ENCODE measurements around the gene ADAM19. TPM values are rescaled to one million over a fixed set of nuclear protein-coding genes. Genes with fewer than 3 reads are reported as not detected.

ADAM19 gene
- total and polyA plus RNA-seq, 4 donors: 1.5 to 42.8 (median 20.3) TPM

DNA sequence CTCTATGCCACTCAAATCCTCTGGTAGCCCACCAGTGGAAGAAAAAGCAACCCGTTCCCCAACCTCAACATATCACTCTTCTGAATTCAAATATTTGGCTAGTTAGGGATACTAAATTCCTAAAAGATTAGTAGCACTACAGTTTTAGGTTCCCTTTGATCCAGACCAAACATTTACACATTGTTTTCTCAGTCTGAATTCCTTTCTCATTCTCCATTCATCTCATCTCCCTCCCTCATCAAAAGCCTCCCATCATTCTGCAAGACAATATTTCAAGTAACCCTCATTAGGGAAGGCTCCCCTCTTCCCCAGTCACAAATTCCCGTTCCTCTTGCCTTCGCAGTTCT, 26.3 kb downstream of the ADAM19 start:
- Histone ChIP-seq H3K27ac (ENCODE audit: low read depth in 1 of 2, low read length in 2 of 2) (no peak overlapping the region), H3K4me3 (ENCODE audit: low read length in 2 of 2) (no peak overlapping the region), H3K27me3 (ENCODE audit: control insufficient read depth in 1 of 2, insufficient read depth in 2 of 2, low read length in 1 of 2) (no peaks in the 10 kb centered on the region), H3K36me3 (ENCODE audit: control insufficient read depth in 1 of 2, insufficient read depth in 2 of 2, low read length in 1 of 2) (no peaks in the 10 kb centered on the region), H3K9me3 (ENCODE audit: control insufficient read depth, low read length) (no peaks in the 10 kb centered on the region), H3K4me1 (ENCODE audit: control insufficient read depth in 1 of 2, insufficient read depth in 2 of 2, low read length in 2 of 2) (peaks cover 2 to 10% of the 10 kb centered on the region in 2 donors)
- intact Hi-C loops (cut with DNase I): no loop called here
- ATAC-seq (ENCODE audit: low FRiP score) (no peak), DNase-seq (no peak)
- WGBS, 2 donors: 44 to 57% methylated on average over 3 of the region's 3 CpGs

DNA sequence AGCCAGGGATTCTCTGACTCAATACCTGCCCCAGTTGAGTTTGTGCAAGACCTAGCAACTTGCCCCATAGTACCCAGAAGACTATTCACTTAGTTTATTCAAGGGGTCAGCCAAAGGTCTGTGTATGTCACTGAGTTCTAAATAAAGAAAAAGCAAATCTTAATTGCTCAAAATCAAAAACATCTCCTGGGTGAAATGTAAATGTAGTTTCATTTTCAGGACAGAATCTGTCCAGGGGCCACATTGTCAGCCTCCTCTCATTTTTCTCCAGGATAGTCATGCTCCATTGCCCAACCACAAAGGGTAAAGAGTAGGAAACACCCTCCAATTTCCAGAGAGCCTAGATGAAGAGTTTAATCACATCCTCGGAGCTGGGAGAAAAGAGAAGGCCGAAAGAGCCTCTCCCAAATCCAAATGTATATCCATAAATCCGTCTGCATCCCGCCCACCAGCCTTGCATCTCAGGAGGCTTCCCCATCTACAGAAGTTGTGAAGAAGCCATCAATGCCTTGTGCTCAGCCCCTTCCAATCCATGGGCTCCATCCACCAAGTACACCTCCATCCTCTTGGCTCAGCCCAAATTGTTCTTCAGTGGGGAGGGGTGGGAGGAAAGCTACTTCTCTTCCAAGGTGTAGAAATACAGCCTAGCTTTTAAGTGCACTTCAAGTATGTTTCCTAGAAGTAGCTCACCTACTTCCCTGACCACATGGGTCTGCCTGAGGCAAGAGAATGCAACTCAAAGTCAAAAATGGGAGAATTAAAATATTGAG, 26.9 kb downstream of the ADAM19 start:
- no peaks in the 10 kb centered on the region for H3K36me3 ChIP-seq (ENCODE audit: control insufficient read depth in 1 of 2, insufficient read depth in 2 of 2, low read length in 1 of 2)
- DNase-seq: no peak
- no peaks in the 10 kb centered on the region for H3K27me3 ChIP-seq (ENCODE audit: control insufficient read depth in 1 of 2, insufficient read depth in 2 of 2, low read length in 1 of 2)
- intact Hi-C loops (cut with DNase I): no loop called here
- peak overlapping the region in 1 of 2 donors; percentile 6 for H3K27ac ChIP-seq (ENCODE audit: low read depth in 1 of 2, low read length in 2 of 2)
- no peak overlapping the region for H3K4me3 ChIP-seq (ENCODE audit: low read length in 2 of 2)
- 71 to 76% methylated on average over 4 of the region's 4 CpGs for WGBS, 2 donors
- no peaks in the 10 kb centered on the region for H3K9me3 ChIP-seq (ENCODE audit: control insufficient read depth, low read length)
- peak; percentile 69 for ATAC-seq (ENCODE audit: low FRiP score)
- peaks cover 0 to 10% of the 10 kb centered on the region in 2 donors for H3K4me1 ChIP-seq (ENCODE audit: control insufficient read depth in 1 of 2, insufficient read depth in 2 of 2, low read length in 2 of 2)

DNA sequence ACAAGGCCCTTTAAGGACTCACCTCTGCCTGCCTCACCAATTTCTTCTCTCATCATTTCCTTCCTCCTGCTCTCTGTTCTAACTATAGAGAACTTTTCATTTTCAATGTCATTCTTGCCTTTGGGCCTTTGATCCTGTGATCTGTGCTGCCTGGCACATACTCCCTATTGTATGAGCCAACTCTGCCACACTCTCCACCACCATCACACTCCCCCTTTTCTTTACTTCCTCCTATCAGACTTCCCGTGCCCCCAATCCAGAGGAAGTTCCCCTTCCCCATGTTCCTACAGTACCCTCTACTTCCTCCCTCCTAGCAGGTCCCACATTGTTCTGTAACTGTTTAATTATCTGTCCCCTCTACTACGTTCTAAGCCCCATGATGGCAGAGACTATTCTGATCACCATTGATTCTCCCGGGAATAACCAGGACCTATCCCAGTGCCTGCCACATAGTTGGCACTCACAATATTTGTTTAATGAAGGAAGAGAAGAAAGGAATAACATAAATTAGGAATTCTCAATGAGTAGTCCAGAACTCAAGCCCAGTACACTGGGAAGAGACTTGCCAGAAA, 27.5 kb downstream of the ADAM19 start:
- H3K4me3 ChIP-seq (ENCODE audit: low read length in 2 of 2): no peak overlapping the region
- ATAC-seq (ENCODE audit: low FRiP score): no peak
- H3K27ac ChIP-seq (ENCODE audit: low read depth in 1 of 2, low read length in 2 of 2): peak overlapping the region; percentile 60 to 67
- no peaks in the 10 kb centered on the region for H3K36me3 ChIP-seq (ENCODE audit: control insufficient read depth in 1 of 2, insufficient read depth in 2 of 2, low read length in 1 of 2)
- no peaks in the 10 kb centered on the region for H3K9me3 ChIP-seq (ENCODE audit: control insufficient read depth, low read length)
- intact Hi-C loops (cut with DNase I): no loop called here
- DNase-seq: no peak
- no peaks in the 10 kb centered on the region for H3K27me3 ChIP-seq (ENCODE audit: control insufficient read depth in 1 of 2, insufficient read depth in 2 of 2, low read length in 1 of 2)
- peaks cover 0 to 10% of the 10 kb centered on the region in 2 donors for H3K4me1 ChIP-seq (ENCODE audit: control insufficient read depth in 1 of 2, insufficient read depth in 2 of 2, low read length in 2 of 2)
- 10 to 12% methylated on average over 3 of the region's 3 CpGs for WGBS, 2 donors

DNA sequence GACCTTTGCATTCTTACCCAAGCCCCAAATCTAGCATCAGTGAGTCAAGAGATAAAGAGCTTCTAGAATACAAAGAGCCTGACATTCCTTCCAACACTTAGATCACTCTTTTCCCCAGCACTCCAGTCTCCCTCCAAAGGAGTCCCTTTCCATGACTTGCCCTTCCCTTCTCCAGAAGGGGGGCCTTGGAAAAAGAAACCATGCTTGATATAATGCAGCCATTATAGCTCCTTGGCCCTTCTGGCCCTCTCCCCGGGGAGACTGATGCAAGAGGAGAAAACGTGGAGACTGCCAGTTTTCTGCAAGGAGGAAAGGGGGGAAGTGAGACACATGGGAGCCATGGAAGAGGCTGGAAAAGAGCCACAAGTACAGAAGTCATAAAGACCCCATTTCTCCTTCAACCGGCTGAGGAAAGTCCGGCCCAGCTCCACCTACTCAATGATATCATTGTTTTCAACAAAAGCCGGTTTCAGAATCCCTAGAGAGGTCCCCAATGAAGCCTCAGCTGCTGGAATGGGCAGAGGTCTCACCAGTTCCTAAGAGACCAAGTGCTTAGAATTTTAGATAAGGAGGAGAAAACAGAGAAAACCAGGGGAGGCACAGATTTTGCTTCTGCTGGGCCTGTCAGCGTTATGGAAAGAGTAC, 29.0 kb downstream of the ADAM19 start:
- intact Hi-C loops (cut with DNase I): no loop called here
- Histone ChIP-seq H3K4me1 (ENCODE audit: control insufficient read depth in 1 of 2, insufficient read depth in 2 of 2, low read length in 2 of 2) (peaks cover 1 to 10% of the 10 kb centered on the region in 2 donors), H3K27ac (ENCODE audit: low read depth in 1 of 2, low read length in 2 of 2) (peak overlapping the region in 1 of 2 donors; percentile 4), H3K4me3 (ENCODE audit: low read length in 2 of 2) (no peak overlapping the region), H3K36me3 (ENCODE audit: control insufficient read depth in 1 of 2, insufficient read depth in 2 of 2, low read length in 1 of 2) (no peaks in the 10 kb centered on the region), H3K27me3 (ENCODE audit: control insufficient read depth in 1 of 2, insufficient read depth in 2 of 2, low read length in 1 of 2) (no peaks in the 10 kb centered on the region), H3K9me3 (ENCODE audit: control insufficient read depth, low read length) (no peaks in the 10 kb centered on the region)
- DNase-seq (no peak), ATAC-seq (ENCODE audit: low FRiP score) (peak; percentile 65)
- 12 to 15% methylated on average over 6 of the region's 6 CpGs for WGBS, 2 donors

DNA sequence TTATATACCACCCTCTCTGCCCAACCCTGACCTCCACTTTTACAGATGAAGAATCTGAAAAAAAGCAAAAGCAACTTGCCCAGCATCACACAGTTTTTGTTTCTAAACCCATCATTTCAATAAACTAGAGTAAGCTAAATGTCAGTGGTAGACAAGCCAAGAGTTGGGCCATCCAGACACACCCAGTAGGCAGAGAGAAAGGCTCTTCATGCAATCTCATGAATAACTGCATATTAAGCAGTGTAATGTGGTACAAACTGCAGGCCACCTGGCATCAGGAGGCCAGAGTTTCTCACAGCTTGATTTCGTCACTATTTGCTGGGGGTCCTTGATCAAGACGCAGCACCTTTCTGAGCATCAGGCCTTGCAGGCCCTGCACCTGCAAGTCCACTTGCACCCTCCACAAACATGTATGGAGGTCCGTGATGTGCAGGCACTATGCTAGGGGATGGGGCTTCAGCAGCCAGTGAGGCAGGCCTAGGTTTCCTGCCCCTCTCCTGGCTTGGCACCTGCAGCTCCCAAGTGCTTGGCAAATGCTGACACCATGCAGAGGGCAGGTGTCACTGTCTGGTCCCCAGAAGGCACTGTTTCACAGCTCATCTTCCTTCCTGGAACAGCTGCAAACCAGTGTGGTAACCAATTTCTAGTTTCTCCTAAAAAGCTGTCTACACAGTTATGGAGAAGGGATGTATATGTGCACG, 29.8 kb downstream of the ADAM19 start:
- intact Hi-C loops (cut with DNase I): no loop called here
- H3K9me3 ChIP-seq (ENCODE audit: control insufficient read depth, low read length): no peaks in the 10 kb centered on the region
- ATAC-seq (ENCODE audit: low FRiP score) (no peak), DNase-seq (no peak)
- WGBS, 2 donors: 94 to 99% methylated on average over 4 of the region's 4 CpGs
- no peak overlapping the region for H3K27ac ChIP-seq (ENCODE audit: low read depth in 1 of 2, low read length in 2 of 2)
- no peaks in the 10 kb centered on the region for H3K36me3 ChIP-seq (ENCODE audit: control insufficient read depth in 1 of 2, insufficient read depth in 2 of 2, low read length in 1 of 2)
- peaks cover 1 to 10% of the 10 kb centered on the region in 2 donors for H3K4me1 ChIP-seq (ENCODE audit: control insufficient read depth in 1 of 2, insufficient read depth in 2 of 2, low read length in 2 of 2)
- H3K27me3 ChIP-seq (ENCODE audit: control insufficient read depth in 1 of 2, insufficient read depth in 2 of 2, low read length in 1 of 2): no peaks in the 10 kb centered on the region
- no peak overlapping the region for H3K4me3 ChIP-seq (ENCODE audit: low read length in 2 of 2)

DNA sequence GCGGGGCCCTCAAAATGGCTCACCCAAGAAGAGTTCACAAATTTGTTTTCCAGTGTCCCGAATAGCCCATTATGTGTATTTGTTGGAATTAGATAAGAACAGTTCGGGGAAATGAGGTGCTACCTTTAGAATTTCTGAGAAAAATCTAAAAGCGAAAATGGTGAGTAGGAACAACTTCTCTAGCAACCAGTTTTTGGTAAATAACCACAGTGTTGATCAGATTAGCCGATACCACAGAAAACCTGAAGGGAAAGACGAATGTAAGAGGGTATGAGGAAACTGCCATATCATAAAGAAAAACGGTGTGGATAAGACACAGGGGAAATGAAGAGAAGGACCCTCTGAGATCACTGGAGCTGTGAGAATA, 31.0 kb downstream of the ADAM19 start:
- Histone ChIP-seq H3K36me3 (ENCODE audit: control insufficient read depth in 1 of 2, insufficient read depth in 2 of 2, low read length in 1 of 2) (no peaks in the 10 kb centered on the region), H3K9me3 (ENCODE audit: control insufficient read depth, low read length) (no peaks in the 10 kb centered on the region), H3K4me1 (ENCODE audit: control insufficient read depth in 1 of 2, insufficient read depth in 2 of 2, low read length in 2 of 2) (peaks cover 1 to 9% of the 10 kb centered on the region in 2 donors), H3K27ac (ENCODE audit: low read depth in 1 of 2, low read length in 2 of 2) (no peak overlapping the region), H3K27me3 (ENCODE audit: control insufficient read depth in 1 of 2, insufficient read depth in 2 of 2, low read length in 1 of 2) (no peaks in the 10 kb centered on the region), H3K4me3 (ENCODE audit: low read length in 2 of 2) (no peak overlapping the region)
- 86 to 90% methylated on average over 7 of the region's 7 CpGs for WGBS, 2 donors
- intact Hi-C loops (cut with DNase I): no loop called here
- DNase-seq (no peak), ATAC-seq (ENCODE audit: low FRiP score) (no peak)

DNA sequence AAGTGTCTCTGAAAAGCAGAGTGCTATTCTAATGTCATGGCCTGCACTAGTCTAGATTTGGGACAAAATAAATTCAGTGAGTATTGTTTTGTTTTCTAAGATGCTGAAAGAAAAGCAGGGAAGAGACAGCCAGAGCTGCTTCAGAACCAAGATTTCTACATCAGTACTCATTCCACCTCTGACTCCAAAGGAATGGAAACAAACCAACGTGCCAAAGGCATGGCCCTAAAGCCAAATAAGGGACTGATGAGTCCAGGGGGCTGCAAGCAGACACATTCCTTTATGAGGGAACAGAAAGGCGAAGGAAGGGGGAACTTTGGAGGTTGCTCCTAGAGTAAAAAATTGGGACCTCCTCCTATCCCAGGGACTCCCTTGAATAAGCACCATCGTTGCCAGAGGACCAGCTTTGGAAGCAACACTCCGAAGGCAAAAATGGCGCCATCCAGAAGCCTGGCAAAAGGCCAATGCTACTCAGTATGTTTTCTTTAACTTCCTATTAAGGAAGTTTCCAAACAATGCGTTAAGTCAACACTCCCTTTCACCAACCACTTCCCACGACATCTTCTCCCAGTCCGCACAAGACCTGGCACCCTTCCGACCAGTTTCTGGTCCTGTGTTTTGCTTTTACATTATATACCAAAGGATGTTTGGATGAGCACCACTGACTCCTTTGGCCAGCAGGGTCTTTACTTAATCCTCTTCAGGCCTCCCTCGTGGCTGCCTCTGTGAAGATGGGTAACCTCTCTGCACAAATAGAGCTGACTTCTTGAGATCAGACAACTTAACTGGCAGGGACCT, 31.6 kb downstream of the ADAM19 start:
- no peaks in the 10 kb centered on the region for H3K27me3 ChIP-seq (ENCODE audit: control insufficient read depth in 1 of 2, insufficient read depth in 2 of 2, low read length in 1 of 2)
- 45 to 49% methylated on average over 10 of the region's 10 CpGs for WGBS, 2 donors
- DNase-seq (no peak), ATAC-seq (ENCODE audit: low FRiP score) (peak; percentile 9)
- no peaks in the 10 kb centered on the region for H3K36me3 ChIP-seq (ENCODE audit: control insufficient read depth in 1 of 2, insufficient read depth in 2 of 2, low read length in 1 of 2)
- H3K9me3 ChIP-seq (ENCODE audit: control insufficient read depth, low read length): no peaks in the 10 kb centered on the region
- H3K4me3 ChIP-seq (ENCODE audit: low read length in 2 of 2): no peak overlapping the region
- H3K27ac ChIP-seq (ENCODE audit: low read depth in 1 of 2, low read length in 2 of 2): peak overlapping the region in 1 of 2 donors; percentile 21
- peaks cover 1 to 5% of the 10 kb centered on the region in 2 donors for H3K4me1 ChIP-seq (ENCODE audit: control insufficient read depth in 1 of 2, insufficient read depth in 2 of 2, low read length in 2 of 2)
- intact Hi-C loops (cut with DNase I): no loop called here

DNA sequence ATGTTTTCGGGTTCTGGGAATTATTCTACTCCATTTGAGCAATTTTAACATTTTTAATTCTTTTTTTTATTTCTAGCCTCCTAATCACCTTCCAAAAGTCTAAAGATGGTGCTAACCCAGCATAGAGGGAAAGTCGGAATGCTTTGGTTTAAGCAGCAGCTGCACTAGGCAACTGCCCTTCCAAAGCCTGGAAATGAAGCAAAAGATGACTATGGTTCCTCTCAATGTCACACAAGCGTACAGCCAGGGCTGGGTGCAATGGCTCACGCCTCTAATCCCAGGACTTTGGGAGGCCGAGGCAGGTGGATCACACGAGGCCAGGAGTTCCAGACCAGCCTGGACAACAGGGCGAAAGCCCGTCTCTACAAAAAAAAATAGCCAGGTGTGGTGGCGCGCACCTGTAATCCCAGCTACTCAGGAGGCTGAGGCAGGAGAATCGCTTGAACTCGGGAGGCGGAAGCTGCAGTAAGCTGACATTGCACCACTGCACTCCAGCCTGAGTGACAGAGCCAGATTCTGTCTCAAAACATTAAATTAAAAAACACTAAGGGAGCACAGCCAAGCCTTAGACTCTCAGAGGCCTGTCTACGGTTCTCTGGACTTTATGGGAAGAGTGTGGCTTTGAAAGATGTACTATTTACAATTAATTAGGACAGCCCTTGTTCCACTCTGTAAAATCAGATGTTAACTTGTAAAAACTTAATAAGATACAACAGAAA, 33.1 kb downstream of the ADAM19 start:
- Histone ChIP-seq H3K27ac (ENCODE audit: low read depth in 1 of 2, low read length in 2 of 2) (no peak overlapping the region), H3K9me3 (ENCODE audit: control insufficient read depth, low read length) (no peaks in the 10 kb centered on the region), H3K4me1 (ENCODE audit: control insufficient read depth in 1 of 2, insufficient read depth in 2 of 2, low read length in 2 of 2) (peaks cover 1 to 5% of the 10 kb centered on the region in 2 donors), H3K27me3 (ENCODE audit: control insufficient read depth in 1 of 2, insufficient read depth in 2 of 2, low read length in 1 of 2) (no peaks in the 10 kb centered on the region), H3K36me3 (ENCODE audit: control insufficient read depth in 1 of 2, insufficient read depth in 2 of 2, low read length in 1 of 2) (no peaks in the 10 kb centered on the region), H3K4me3 (ENCODE audit: low read length in 2 of 2) (no peak overlapping the region)
- ATAC-seq (ENCODE audit: low FRiP score): no peak
- intact Hi-C loops (cut with DNase I): no loop called here
- no peak for DNase-seq
- 81 to 84% methylated on average over 14 of the region's 14 CpGs for whole genome bisulfite sequencing, 2 donors
